Measurements from ENCODE around the gene NFIA. TPM values are rescaled to one million over a fixed set of nuclear protein-coding genes. Genes with fewer than 3 reads are reported as not detected.

NFIA gene
- total RNA-seq, 1 experiment from 2014 or later = 20.9 TPM

DNA sequence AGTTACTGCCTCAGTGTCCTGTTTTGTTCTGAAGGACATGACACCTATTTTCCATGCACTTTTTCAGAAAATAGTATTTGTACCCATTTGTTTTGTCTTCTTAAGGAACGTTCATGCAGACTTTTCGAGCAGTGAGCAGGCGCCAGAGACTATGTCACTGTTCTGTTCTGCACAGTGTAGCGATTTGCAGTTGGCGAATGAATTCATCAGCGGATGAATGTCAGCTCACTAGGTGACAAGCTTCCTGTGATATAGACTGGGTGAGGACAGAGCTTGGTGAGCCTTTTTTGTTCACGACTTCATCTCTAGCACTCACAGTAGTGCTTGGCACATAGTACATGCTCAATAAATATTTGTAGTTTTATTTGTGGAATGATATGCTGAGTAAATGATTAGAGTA is 177.8 kb downstream of the NFIA start:
- no peak for DNase-seq (ENCODE audit: low read depth, low spot score)
- intact Hi-C loops (cut with micrococcal nuclease; ENCODE audit: unreplicated experiment) = no loop called here
- no peak for ATAC-seq
- POLR2A ChIA-PET = no interaction called here
- H3K36me3 ChIP-seq (ENCODE audit: control insufficient read depth, insufficient read depth, low read length) = no peaks in the 10 kb centered on the region
- no TSS peak for BruUV-seq (replicated peaks)
- H3K27me3 ChIP-seq (ENCODE audit: control insufficient read depth, insufficient read depth, low read length) = no peaks in the 10 kb centered on the region
- no peak overlapping the region for H3K4me3 ChIP-seq (ENCODE audit: low read depth in 2 of 2, low read length in 2 of 2)
- no peak overlapping the region for H3K27ac ChIP-seq (ENCODE audit: low read length)
- TF ChIP-seq SIN3A (IDR thresholded peaks at IDR 0.05; ENCODE audit: borderline replicate concordance, insufficient read depth, low read depth, low read length) (no peak), TCF7L2 (IDR thresholded peaks at IDR 0.05; ENCODE audit: low read depth, low read length) (no peak), POLR2AphosphoS5 (IDR thresholded peaks at IDR 0.05; ENCODE audit: low read depth, low read length) (no peak)
- TF ChIP-seq, protein P1, sequence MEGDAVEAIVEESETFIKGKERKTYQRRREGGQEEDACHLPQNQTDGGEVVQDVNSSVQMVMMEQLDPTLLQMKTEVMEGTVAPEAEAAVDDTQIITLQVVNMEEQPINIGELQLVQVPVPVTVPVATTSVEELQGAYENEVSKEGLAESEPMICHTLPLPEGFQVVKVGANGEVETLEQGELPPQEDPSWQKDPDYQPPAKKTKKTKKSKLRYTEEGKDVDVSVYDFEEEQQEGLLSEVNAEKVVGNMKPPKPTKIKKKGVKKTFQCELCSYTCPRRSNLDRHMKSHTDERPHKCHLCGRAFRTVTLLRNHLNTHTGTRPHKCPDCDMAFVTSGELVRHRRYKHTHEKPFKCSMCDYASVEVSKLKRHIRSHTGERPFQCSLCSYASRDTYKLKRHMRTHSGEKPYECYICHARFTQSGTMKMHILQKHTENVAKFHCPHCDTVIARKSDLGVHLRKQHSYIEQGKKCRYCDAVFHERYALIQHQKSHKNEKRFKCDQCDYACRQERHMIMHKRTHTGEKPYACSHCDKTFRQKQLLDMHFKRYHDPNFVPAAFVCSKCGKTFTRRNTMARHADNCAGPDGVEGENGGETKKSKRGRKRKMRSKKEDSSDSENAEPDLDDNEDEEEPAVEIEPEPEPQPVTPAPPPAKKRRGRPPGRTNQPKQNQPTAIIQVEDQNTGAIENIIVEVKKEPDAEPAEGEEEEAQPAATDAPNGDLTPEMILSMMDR (IDR thresholded peaks at IDR 0.05) = no peak
- no peaks in the 10 kb centered on the region for H3K4me1 ChIP-seq (ENCODE audit: control insufficient read depth, insufficient read depth, low read length)
- no peaks in the 10 kb centered on the region for H3K9me3 ChIP-seq (ENCODE audit: control insufficient read depth, insufficient read depth, low read depth, low read length)
- CTCF ChIA-PET = no interaction called here
- in situ Hi-C loops (cut with HindIII; ENCODE audit: low pct_unique_long_range_greater_than_20kb, low sequenced_read_pairs) = no loop called here

DNA sequence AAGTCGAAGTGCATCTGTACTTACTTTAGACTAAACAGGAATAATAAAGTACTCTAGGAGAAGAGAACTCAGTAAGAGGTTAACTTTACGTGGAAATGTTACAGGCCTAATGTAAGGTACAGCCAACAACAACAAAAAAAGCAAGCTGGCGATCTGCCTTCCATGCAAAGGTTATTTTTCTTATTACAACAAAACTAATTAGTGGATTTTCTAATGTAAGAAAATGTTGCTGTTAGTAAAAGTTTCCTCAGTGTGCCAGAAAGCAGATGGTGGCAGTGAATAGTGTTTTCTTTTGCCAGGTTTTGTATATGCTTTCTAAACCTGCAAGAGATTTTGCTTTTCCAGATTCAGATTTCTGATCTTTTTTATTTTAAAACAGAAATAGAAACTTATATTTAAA is 179.2 kb downstream of the NFIA start:
- H3K36me3 ChIP-seq (ENCODE audit: control insufficient read depth, insufficient read depth, low read length) = no peaks in the 10 kb centered on the region
- TF ChIP-seq SIN3A (IDR thresholded peaks at IDR 0.05; ENCODE audit: borderline replicate concordance, insufficient read depth, low read depth, low read length) (no peak), POLR2AphosphoS5 (IDR thresholded peaks at IDR 0.05; ENCODE audit: low read depth, low read length) (no peak), TCF7L2 (IDR thresholded peaks at IDR 0.05; ENCODE audit: low read depth, low read length) (no peak)
- TF ChIP-seq, protein P2, sequence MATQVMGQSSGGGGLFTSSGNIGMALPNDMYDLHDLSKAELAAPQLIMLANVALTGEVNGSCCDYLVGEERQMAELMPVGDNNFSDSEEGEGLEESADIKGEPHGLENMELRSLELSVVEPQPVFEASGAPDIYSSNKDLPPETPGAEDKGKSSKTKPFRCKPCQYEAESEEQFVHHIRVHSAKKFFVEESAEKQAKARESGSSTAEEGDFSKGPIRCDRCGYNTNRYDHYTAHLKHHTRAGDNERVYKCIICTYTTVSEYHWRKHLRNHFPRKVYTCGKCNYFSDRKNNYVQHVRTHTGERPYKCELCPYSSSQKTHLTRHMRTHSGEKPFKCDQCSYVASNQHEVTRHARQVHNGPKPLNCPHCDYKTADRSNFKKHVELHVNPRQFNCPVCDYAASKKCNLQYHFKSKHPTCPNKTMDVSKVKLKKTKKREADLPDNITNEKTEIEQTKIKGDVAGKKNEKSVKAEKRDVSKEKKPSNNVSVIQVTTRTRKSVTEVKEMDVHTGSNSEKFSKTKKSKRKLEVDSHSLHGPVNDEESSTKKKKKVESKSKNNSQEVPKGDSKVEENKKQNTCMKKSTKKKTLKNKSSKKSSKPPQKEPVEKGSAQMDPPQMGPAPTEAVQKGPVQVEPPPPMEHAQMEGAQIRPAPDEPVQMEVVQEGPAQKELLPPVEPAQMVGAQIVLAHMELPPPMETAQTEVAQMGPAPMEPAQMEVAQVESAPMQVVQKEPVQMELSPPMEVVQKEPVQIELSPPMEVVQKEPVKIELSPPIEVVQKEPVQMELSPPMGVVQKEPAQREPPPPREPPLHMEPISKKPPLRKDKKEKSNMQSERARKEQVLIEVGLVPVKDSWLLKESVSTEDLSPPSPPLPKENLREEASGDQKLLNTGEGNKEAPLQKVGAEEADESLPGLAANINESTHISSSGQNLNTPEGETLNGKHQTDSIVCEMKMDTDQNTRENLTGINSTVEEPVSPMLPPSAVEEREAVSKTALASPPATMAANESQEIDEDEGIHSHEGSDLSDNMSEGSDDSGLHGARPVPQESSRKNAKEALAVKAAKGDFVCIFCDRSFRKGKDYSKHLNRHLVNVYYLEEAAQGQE (IDR thresholded peaks at IDR 0.05; ENCODE audit: insufficient read depth in 1 of 2, low read depth in 2 of 2, low read length in 1 of 2) = no peak
- TF ChIP-seq, protein P1 (IDR thresholded peaks at IDR 0.05) = no peak
- POLR2A ChIA-PET = no interaction called here
- no peaks in the 10 kb centered on the region for H3K27me3 ChIP-seq (ENCODE audit: control insufficient read depth, insufficient read depth, low read length)
- H3K9me3 ChIP-seq (ENCODE audit: control insufficient read depth, insufficient read depth, low read depth, low read length) = no peaks in the 10 kb centered on the region
- ATAC-seq (no peak), DNase-seq (ENCODE audit: low read depth, low spot score) (no peak)
- CTCF ChIA-PET = no interaction called here
- intact Hi-C loops (cut with micrococcal nuclease; ENCODE audit: unreplicated experiment) = no loop called here
- no peak overlapping the region for H3K27ac ChIP-seq (ENCODE audit: low read length)
- in situ Hi-C loops (cut with HindIII; ENCODE audit: low pct_unique_long_range_greater_than_20kb, low sequenced_read_pairs) = no loop called here
- no peaks in the 10 kb centered on the region for H3K4me1 ChIP-seq (ENCODE audit: control insufficient read depth, insufficient read depth, low read length)
- BruUV-seq (replicated peaks) = no TSS peak
- no peak overlapping the region for H3K4me3 ChIP-seq (ENCODE audit: low read depth in 2 of 2, low read length in 2 of 2)

All from Panc1 (cell line).